SK-N-SH treated with all-trans-retinoic acid at 6 μM for 48 hours (cell line): ENCODE measurements around the gene SORCS1.

Experiments
- ATAC-seq: fragments of 200-7000 bp; cut with Tn5 transposase; 3 replicates; pipeline ENCODE4 v1.9.1; 2020; ENCODE audit warnings: mild to moderate bottlenecking, moderate library complexity
- ARNTL ChIP-seq: fragments of 450-650 bp; formaldehyde crosslinking; IDR thresholded peaks from 2 replicates; pipeline ENCODE4 v1.5.0; 2020; ENCODE audit warnings: low read depth, mild to moderate bottlenecking, moderate library complexity, borderline replicate concordance
- BACH2 ChIP-seq: fragments of 250-450 bp; sonication (Bioruptor Pico); IDR thresholded peaks from 2 replicates; pipeline ENCODE4 v1.9.0; 2021; ENCODE audit warnings: mild to moderate bottlenecking, borderline replicate concordance
- CREB5 ChIP-seq: fragments of 250-450 bp; sonication (Bioruptor Pico); IDR thresholded peaks from 2 replicates; pipeline ENCODE4 v1.5.1; 2020; ENCODE audit warnings: low read depth, mild to moderate bottlenecking, moderate library complexity
- CSDC2 ChIP-seq: fragments of 250-450 bp; sonication (Bioruptor Pico); IDR thresholded peaks from 2 replicates; pipeline ENCODE4 v1.5.0; 2020; ENCODE audit warnings: mild to moderate bottlenecking, moderate library complexity
- CSRNP3 ChIP-seq: fragments of 250-450 bp; sonication (Bioruptor Pico); IDR thresholded peaks from 2 replicates; pipeline ENCODE4 v1.5.1; 2021; ENCODE audit warnings: mild to moderate bottlenecking, moderate library complexity
- ESRRG ChIP-seq: fragments of 250-450 bp; sonication (Bioruptor Pico); IDR thresholded peaks from 2 replicates; pipeline ENCODE4 v1.6.1; 2021; ENCODE audit warnings: mild to moderate bottlenecking
- GLIS3 ChIP-seq: fragments of 250-450 bp; sonication (Bioruptor Pico); IDR thresholded peaks from 2 replicates; pipeline ENCODE4 v1.5.0; 2020; ENCODE audit warnings: mild to moderate bottlenecking, moderate library complexity
- ISL1 ChIP-seq: fragments of 250-450 bp; sonication (Bioruptor Pico); IDR thresholded peaks from 2 replicates; pipeline ENCODE4 v2.1.2; 2022; ENCODE audit warnings: mild to moderate bottlenecking, moderate library complexity
- OSR1 ChIP-seq: fragments of 250-450 bp; sonication (Bioruptor Pico); IDR thresholded peaks from 2 replicates; pipeline ENCODE4 v1.8.0; 2022; ENCODE audit warnings: moderate library complexity, mild to moderate bottlenecking, inconsistent platforms
- PATZ1 ChIP-seq: fragments of 250-450 bp; sonication (Bioruptor Pico); IDR thresholded peaks from 2 replicates; pipeline ENCODE4 v1.8.0; 2020; ENCODE audit warnings: mild to moderate bottlenecking, moderate library complexity, borderline replicate concordance
- PPARA ChIP-seq: fragments of 250-450 bp; sonication (Bioruptor Pico); IDR thresholded peaks from 2 replicates; pipeline ENCODE4 v1.5.0; 2020; ENCODE audit warnings: mild to moderate bottlenecking, borderline replicate concordance
- RARB ChIP-seq: fragments of 250-450 bp; sonication (Bioruptor Pico); IDR thresholded peaks from 2 replicates; pipeline ENCODE4 v1.8.0; 2021; ENCODE audit warnings: mild to moderate bottlenecking, moderate library complexity
- SNAI2 ChIP-seq: fragments of 250-450 bp; sonication (Bioruptor Pico); IDR thresholded peaks from 2 replicates; pipeline ENCODE4 v1.5.0; 2020; ENCODE audit warnings: mild to moderate bottlenecking, moderate library complexity
- TCF4 ChIP-seq: fragments of 250-450 bp; sonication (Bioruptor Pico); IDR thresholded peaks from 2 replicates; pipeline ENCODE4 v1.8.0; 2021; ENCODE audit warnings: mild to moderate bottlenecking, moderate library complexity, borderline replicate concordance
- TOX ChIP-seq: fragments of 250-450 bp; sonication (Bioruptor Pico); IDR thresholded peaks from 2 replicates; pipeline ENCODE4 v1.8.0; 2021; ENCODE audit warnings: mild to moderate bottlenecking, moderate library complexity, borderline replicate concordance
- TSHZ2 ChIP-seq: fragments of 250-450 bp; sonication (Bioruptor Pico); IDR thresholded peaks from 2 replicates; pipeline ENCODE4 v1.5.0; 2020; ENCODE audit warnings: mild to moderate bottlenecking, moderate library complexity
- ZC3H10 ChIP-seq: fragments of 250-450 bp; sonication (Bioruptor Pico); IDR thresholded peaks from 2 replicates; pipeline ENCODE4 v1.5.1; 2021; ENCODE audit warnings: mild to moderate bottlenecking, moderate library complexity
- ZFP3 ChIP-seq: fragments of 250-450 bp; sonication (Bioruptor Pico); IDR thresholded peaks from 2 replicates; pipeline ENCODE4 v1.5.0; 2020; ENCODE audit warnings: mild to moderate bottlenecking, moderate library complexity
- ZFP30 ChIP-seq: fragments of 450-650 bp; formaldehyde crosslinking; IDR thresholded peaks from 2 replicates; pipeline ENCODE4 v1.5.0; 2022; ENCODE audit warnings: mild to moderate bottlenecking, moderate library complexity
- ZNF565 ChIP-seq: fragments of 450-650 bp; formaldehyde crosslinking; conservative IDR thresholded peaks from 2 replicates; pipeline ENCODE4 v1.5.0; 2020; ENCODE audit warnings: low read depth, mild to moderate bottlenecking, moderate library complexity
- ZNF70 ChIP-seq: fragments of 450-650 bp; formaldehyde crosslinking; IDR thresholded peaks from 2 replicates; pipeline ENCODE4 v1.5.0; 2020; ENCODE audit warnings: mild to moderate bottlenecking, moderate library complexity
- ZNF8 ChIP-seq: fragments of 450-650 bp; formaldehyde crosslinking; IDR thresholded peaks from 2 replicates; pipeline ENCODE4 v1.5.0; 2020; ENCODE audit warnings: mild to moderate bottlenecking, moderate library complexity
- TF ChIP-seq, protein P1 (sequence below): fragments of 250-450 bp; sonication (Bioruptor Pico); IDR thresholded peaks from 2 replicates; pipeline ENCODE4 v1.8.0; 2021; ENCODE audit warnings: low read depth, mild to moderate bottlenecking, moderate library complexity, borderline replicate concordance

Gene SORCS1

GRCh38 chr10:106727170-106727569 is 437.3 kb downstream of the SORCS1 start:
- ATAC-seq, result no peak
- no peak for TF ChIP-seq RARB
- TF ChIP-seq ISL1 (CRISPR knock-in tag), result no peak
- no peak for TF ChIP-seq GLIS3
- TF ChIP-seq, all 23 proteins: peak for 0

- TF ChIP-seq ZFP3 (CRISPR knock-in tag) (no peak), TOX (CRISPR knock-in tag) (no peak), CREB5 (CRISPR knock-in tag) (no peak)
- ATAC-seq, result no peak
Observed at GRCh38 chr10:106722524-106722923, 442.0 kb downstream of the SORCS1 start.

DNA sequence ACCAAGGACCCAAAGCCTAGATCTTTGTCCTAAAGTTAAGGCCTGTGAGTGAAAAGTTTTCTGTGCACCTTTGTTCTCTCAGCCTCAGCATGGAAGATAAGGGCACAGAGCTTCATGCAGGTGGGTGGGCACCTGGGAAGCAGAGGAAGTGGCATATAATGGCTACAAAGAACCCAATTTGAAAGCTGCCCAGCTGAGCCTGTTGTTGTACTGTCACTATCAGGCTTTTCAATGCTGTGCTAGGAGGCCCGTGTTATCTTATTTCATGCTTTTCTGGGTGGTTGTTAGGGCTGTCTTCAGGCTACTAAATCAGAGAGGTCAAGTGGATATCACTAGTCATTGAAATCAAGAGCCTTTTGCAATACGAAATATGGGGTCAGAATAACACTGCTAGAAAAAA is 443.8 kb downstream of the SORCS1 start:
- TF ChIP-seq ARNTL (CRISPR knock-in tag), result no peak
- TF ChIP-seq CSRNP3 (CRISPR knock-in tag), result no peak
- no peak for TF ChIP-seq TOX (CRISPR knock-in tag)

GRCh38 chr10:106716381-106716780 is 448.1 kb downstream of the SORCS1 start:
- no peak for ATAC-seq
- no peak for TF ChIP-seq ESRRG (CRISPR knock-in tag)
- TF ChIP-seq GLIS3, result no peak
- no peak for TF ChIP-seq OSR1 (CRISPR knock-in tag)
- TF ChIP-seq ZFP3 (CRISPR knock-in tag), result no peak
- TF ChIP-seq TCF4 (CRISPR knock-in tag), result no peak
- no peak for TF ChIP-seq CSDC2 (CRISPR knock-in tag)
- TF ChIP-seq, protein P1, sequence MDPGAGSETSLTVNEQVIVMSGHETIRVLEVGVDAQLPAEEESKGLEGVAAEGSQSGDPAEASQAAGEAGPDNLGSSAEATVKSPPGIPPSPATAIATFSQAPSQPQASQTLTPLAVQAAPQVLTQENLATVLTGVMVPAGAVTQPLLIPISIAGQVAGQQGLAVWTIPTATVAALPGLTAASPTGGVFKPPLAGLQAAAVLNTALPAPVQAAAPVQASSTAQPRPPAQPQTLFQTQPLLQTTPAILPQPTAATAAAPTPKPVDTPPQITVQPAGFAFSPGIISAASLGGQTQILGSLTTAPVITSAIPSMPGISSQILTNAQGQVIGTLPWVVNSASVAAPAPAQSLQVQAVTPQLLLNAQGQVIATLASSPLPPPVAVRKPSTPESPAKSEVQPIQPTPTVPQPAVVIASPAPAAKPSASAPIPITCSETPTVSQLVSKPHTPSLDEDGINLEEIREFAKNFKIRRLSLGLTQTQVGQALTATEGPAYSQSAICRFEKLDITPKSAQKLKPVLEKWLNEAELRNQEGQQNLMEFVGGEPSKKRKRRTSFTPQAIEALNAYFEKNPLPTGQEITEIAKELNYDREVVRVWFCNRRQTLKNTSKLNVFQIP (CRISPR knock-in tag), result no peak
- TF ChIP-seq ISL1 (CRISPR knock-in tag), result no peak
- no peak for TF ChIP-seq TOX (CRISPR knock-in tag)
- no peak for TF ChIP-seq SNAI2 (CRISPR knock-in tag)

More for the DNA sequence above, 443.8 kb downstream of the SORCS1 start:
- ATAC-seq, result no peak

DNA sequence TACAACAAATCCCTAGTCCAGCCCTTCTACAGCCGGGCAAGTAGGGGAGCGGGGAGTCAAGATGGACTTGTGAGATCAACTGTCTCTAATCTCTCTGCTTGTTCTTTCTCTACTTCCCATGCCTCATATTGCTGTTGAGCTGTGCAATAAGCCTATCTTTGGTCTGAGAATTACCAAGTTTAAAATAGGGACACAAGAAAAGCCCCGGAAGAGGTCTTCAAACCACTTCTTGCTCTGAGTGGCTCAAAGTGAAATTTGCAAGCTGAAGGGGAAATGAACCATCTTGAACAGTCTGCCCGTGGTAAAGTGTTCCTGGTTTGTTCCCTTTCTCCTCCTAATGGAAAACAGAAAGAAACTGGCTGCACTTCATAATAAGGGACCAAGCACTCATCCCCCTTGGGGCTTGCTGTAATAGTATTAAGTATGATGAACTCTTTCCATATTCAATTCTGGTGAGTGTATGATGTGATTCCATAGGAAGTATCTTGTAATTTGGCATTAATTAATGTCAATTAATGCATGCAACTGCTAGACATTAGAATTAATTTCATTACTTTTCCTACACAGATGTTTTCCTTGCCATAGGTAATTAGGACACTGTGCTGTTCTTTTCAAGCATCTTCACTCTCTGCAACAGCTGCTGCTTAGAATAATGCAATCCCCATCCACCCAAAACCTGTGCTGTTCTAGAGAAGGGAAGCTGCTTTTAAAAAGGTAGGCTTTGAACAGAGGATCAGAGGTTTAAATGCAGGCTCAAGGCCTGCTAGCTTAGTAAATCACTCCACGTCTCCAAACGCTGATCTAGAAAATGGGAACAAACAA is 449.6 kb downstream of the SORCS1 start:
- peak; percentile 48; the same call in 1 of the 3 replicates for ATAC-seq
- TF ChIP-seq ZFP3 (CRISPR knock-in tag) (no peak), PPARA (peak; percentile 63; the same call in 1 of the 2 replicates), TSHZ2 (CRISPR knock-in tag) (peak; percentile 95), ZFP30 (CRISPR knock-in tag) (no peak), BACH2 (CRISPR knock-in tag) (no peak), ZC3H10 (CRISPR knock-in tag) (no peak), GLIS3 (peak; percentile 32; the same call in 1 of the 2 replicates), PATZ1 (CRISPR knock-in tag) (no peak), ESRRG (CRISPR knock-in tag) (no peak), TCF4 (CRISPR knock-in tag) (peak; percentile 99), ZNF70 (CRISPR knock-in tag) (peak; percentile 50; the same call in 1 of the 2 replicates), ISL1 (CRISPR knock-in tag) (peak; percentile 43; the same call in 1 of the 2 replicates), ZNF8 (CRISPR knock-in tag) (peak; percentile 67), ZNF565 (no peak; the same call in 1 of the 2 replicates), SNAI2 (CRISPR knock-in tag) (peak; percentile 83)
- TF ChIP-seq, protein P1 (CRISPR knock-in tag), result no peak
